Effector memory CD4-positive, alpha-beta T cell (primary cell): ENCODE data around the gene MUS81.
"Not testable (repeated sequence)": the region's sequence is repeated elsewhere in the genome, so short reads cannot be mapped to it uniquely, and the experiment has no call there.

Experiments
- DNase-seq, 3 donors: peaks; one replicate each; pipeline ENCODE4 v3.0.0-alpha.2; 2020
- H3K27ac ChIP-seq: 2 replicates; pipeline ENCODE4 v1.7.0; 2013; ENCODE audit warnings: mild to moderate bottlenecking, low read length, moderate library complexity; ENCODE audit not compliant: insufficient read depth, poor library complexity, severe bottlenecking
- H3K27me3 ChIP-seq: replicated peaks from 2 replicates; pipeline ENCODE4 v1.7.0; 2013; ENCODE audit warnings: mild to moderate bottlenecking, low read length; ENCODE audit not compliant: insufficient read depth, control insufficient read depth, poor library complexity, severe bottlenecking
- H3K36me3 ChIP-seq: 2 replicates; pipeline ENCODE4 v1.7.0; 2013; ENCODE audit warnings: mild to moderate bottlenecking, low read length, moderate library complexity; ENCODE audit not compliant: control insufficient read depth, insufficient read depth
- H3K4me1 ChIP-seq: 2 replicates; pipeline ENCODE4 v1.7.0; 2013; ENCODE audit warnings: low read length, mild to moderate bottlenecking; ENCODE audit not compliant: control insufficient read depth, insufficient read depth, poor library complexity, severe bottlenecking
- H3K4me3 ChIP-seq: 2 replicates; pipeline ENCODE4 v1.7.0; 2013; ENCODE audit warnings: low read length, low read depth, mild to moderate bottlenecking; ENCODE audit not compliant: insufficient read depth, poor library complexity, severe bottlenecking
- H3K9me3 ChIP-seq: 2 replicates; pipeline ENCODE4 v1.7.0; 2013; ENCODE audit warnings: mild to moderate bottlenecking, low read length, moderate library complexity; ENCODE audit not compliant: control insufficient read depth

MUS81 gene

DNA sequence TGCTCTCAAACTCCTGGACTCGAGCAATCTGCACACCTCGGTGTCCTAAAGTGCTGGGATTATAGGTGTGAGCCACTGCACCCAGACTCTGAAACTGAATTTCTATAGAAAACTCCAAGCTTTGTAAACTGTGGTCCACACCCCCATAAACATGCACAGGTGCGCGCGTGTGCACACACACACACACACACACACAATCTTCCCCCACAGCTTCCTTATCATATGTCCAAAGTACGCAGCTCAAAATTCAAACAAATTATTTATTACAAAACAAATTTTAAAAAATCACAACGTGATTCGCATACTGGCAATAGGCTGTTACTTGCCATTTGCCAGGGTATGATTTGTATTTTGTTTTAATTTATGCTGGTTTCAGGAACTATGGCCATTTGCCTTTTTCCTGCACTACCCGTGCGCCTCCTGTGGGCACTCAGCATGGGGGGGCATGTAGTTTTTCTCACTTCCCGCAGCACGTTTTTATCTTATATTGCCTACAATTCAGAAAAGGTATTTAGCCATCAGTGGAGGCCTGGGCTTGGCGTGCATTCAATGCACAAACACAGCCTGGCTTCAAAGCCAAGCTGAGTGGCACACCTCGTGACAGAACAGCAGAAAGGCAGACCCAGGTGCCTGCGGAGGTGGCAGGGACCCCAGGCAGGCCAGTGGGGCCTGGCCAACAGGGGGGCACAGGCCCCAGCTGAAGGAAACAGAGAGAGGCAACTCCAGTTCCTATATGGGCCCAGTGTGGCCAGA lies 37.3 kb upstream of the MUS81 start:
- DNase-seq, result no peak
- Histone ChIP-seq H3K4me3 (no peak overlapping the region), H3K4me1 (peaks cover 3% of the 10 kb centered on the region), H3K27me3 (no peaks in the 10 kb centered on the region), H3K9me3 (no peaks in the 10 kb centered on the region), H3K36me3 (no peaks in the 10 kb centered on the region), H3K27ac (no peak overlapping the region)

DNA sequence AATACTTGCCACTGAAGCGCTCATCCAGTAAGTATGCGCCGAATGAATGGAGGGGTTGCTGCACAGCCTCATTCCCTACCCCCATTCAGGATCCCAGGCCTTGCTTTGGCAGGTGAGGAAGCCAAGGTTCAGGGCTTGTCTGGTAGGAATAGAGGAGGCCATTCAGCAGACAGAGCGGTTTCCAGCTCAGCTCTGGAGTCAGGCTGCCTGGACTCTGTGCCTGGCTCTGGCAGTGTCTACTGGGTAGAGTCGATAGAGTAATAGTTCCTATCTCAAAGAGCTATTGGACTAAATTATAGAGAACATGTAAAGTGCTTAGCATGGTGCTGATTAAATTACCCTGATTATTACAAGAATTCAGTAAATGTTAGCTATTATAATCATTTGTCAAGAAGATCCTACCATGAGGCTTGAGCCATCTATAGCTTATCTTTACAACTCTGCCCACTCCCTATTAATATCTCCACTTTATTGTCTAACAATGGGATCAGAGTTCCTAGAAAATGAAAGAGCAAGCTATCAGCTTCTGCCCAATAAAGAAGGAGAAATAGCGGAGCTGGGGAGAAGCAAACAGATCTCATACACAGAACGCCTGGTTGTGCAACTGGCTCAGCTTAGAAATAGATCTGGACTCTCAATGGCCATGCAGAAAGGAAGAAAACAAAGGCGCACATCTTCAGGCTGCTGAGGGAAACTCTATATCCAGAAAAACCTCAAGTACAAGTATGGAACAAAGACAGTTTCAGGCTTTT lies 33.1 kb upstream of the MUS81 start:
- H3K4me1 ChIP-seq, result no peaks in the 10 kb centered on the region
- H3K27me3 ChIP-seq, result no peaks in the 10 kb centered on the region
- H3K36me3 ChIP-seq, result no peaks in the 10 kb centered on the region
- H3K4me3 ChIP-seq, result no peak overlapping the region
- DNase-seq, result no peak
- no peaks in the 10 kb centered on the region for H3K9me3 ChIP-seq
- no peak overlapping the region for H3K27ac ChIP-seq

DNA sequence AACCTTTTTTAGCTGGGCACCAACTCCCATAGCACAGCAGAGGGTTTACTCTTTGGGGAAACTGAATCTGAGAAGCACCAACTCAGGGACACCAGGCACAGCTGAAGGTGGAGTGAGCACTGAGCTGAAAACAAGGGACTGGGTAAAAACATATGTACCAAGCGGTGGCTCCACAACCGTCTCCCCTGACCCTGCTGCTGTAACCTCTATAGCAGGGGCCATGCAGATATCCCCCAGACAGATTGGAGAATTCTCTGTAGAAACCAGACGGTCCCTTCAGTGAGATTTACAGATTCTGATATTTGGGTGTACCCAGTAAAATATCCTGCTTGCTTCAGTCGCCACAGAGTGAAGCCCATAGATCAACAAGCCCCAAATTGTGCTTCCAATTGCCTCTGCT lies 30.8 kb upstream of the MUS81 start:
- DNase-seq, result no peak
- Histone ChIP-seq H3K4me3 (no peak overlapping the region), H3K4me1 (peaks cover 13% of the 10 kb centered on the region), H3K27ac (no peak overlapping the region), H3K27me3 (no peaks in the 10 kb centered on the region), H3K36me3 (no peaks in the 10 kb centered on the region), H3K9me3 (no peaks in the 10 kb centered on the region)

DNA sequence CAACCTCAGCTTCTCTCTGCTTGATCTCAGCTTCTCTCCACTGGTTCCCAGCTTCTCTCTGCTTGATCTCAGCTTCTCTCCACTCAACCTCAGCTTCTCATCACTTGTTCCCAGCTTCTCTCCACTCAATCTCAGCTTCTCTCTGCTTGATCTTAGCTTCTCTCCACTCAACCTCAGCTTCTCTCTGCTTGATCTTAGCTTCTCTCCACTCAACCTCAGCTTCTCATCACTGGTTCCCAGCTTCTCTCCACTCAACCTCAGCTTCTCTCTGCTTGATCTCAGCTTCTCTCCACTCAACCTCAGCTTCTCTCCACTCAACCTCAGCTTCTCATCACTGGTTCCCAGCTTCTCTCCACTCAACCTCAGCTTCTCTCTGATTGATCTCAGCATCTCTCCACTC lies 28.0 kb upstream of the MUS81 start:
- H3K4me3 ChIP-seq, DNase-seq: not testable (repeated sequence)
- H3K4me1 ChIP-seq, result peaks cover 14% of the 10 kb centered on the region

DNA sequence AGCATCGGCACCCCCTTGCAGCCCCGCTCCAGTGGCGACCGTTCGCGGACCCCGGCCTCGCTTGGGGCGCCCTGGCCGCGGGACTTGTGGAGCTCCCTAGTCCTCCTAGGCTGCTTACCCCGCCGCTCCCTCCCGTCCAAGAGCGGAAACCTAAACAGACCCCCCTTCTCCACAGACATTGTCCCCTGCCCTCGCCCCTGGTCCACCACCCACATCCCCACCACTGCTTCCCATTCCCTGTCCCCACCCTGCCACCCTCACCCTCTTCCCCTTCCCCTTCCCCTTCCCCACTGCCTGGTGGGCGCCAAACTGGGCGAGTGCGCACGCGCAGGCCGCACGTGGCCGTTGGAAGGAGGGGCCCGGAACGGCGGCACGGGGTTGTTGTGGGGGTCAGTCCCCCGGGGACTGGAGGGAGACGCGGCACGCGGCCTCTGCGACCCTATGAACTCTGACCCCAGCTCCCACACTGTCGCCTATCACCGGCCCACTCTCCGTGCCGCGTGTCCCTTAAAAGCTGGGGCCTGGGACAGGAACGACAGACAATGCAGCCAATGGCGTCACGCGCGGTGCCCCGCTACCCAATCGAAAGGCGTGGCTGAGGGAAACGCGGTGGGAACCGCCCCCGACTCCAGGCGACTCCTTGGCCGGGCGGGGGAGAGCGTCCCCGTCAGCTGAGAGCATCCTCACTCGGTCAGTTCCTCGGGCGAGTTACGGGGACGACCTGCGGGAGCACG lies 26.8 kb upstream of the MUS81 start, which contains the start of gene SNX32:
TSS of gene SNX32 (plus strand) at position 667 of the 734 bp plus-strand sequence. CDS start 103 bp downstream, outside the sequence.
- peak; percentile 82 to 90 (median 89) for DNase-seq
- no peaks in the 10 kb centered on the region for H3K36me3 ChIP-seq
- H3K9me3 ChIP-seq, result no peaks in the 10 kb centered on the region
- H3K27ac ChIP-seq, result peak within 1 kb of the TSS; percentile 63
- H3K4me3 ChIP-seq, result peak within 1 kb of the TSS; percentile 61
- H3K4me1 ChIP-seq, result peaks cover 14% of the 10 kb centered on the region
- H3K27me3 ChIP-seq, result no peaks in the 10 kb centered on the region

More for the DNA sequence above, 28.0 kb upstream of the MUS81 start:
- H3K27me3 ChIP-seq, H3K27ac ChIP-seq, H3K36me3 ChIP-seq, H3K9me3 ChIP-seq: not testable (repeated sequence)

DNA sequence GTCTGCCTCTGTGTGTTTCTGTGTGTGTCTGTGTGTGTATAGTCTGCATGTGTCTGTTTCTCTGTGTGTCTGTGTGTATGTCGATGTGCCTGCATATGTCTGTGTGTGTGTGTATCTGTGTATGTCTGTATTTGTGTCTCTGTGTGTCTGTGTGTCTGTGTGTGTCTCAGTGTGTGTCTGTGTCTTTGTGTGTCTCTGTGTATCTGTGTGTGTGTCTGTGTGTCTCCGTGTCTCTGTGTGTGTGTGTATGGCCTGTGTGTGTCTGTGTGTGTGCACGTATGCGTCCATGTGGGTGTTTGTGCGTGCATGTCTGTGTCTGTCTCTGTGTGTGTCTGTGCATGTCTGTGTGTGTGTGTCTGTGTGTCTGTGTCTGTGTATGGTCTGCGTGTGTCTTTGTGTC lies 26.0 kb upstream of the MUS81 start:
- H3K27me3 ChIP-seq, result no peaks in the 10 kb centered on the region
- peaks cover 14% of the 10 kb centered on the region for H3K4me1 ChIP-seq
- no peaks in the 10 kb centered on the region for H3K36me3 ChIP-seq
- H3K9me3 ChIP-seq, result no peaks in the 10 kb centered on the region
- no peak overlapping the region for H3K27ac ChIP-seq
- H3K4me3 ChIP-seq, result peak overlapping the region; percentile 61
- no peak for DNase-seq

DNA sequence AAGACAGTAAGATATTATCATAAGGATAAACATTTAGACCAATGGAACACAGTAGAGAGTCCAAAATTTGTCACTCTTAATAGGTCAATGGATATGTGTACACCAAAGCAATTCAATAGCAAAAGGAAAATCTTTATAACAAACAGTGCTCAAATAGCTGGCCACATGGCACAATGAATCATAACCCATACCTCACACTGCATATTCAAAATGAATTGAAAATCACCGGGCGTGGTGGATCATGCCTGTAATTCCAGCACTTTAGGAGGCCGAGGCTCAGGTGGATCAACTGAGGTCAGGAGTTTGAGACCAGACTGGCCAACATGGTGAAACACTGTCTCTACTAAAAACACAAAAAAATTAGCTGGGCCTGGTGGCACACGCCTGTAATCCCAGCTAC lies 18.1 kb upstream of the MUS81 start:
- Histone ChIP-seq H3K4me3 (no peak overlapping the region), H3K4me1 (no peaks in the 10 kb centered on the region), H3K36me3 (no peaks in the 10 kb centered on the region), H3K9me3 (no peaks in the 10 kb centered on the region), H3K27ac (no peak overlapping the region), H3K27me3 (no peaks in the 10 kb centered on the region)
- DNase-seq, result no peak

DNA sequence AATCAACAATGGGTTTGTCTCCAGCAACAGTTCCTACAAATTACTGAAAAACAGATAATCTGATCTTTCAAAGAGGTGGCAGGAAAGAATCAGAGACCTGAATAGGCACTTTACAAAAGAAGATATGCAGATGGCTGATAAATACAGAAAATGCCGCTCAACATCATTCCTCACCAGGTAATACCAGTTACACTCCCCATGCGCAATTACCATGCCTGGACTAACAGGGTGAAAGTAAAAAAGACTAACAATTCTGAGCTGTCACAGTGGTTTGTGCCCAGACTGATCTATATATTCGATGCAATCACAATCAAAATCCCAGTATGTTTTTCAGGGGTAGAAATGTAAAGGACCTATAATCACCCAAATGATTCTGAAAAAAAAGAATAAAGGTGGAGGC lies 16.4 kb upstream of the MUS81 start:
- no peaks in the 10 kb centered on the region for H3K36me3 ChIP-seq
- no peaks in the 10 kb centered on the region for H3K27me3 ChIP-seq
- H3K4me3 ChIP-seq, result no peak overlapping the region
- no peak for DNase-seq
- H3K4me1 ChIP-seq, result no peaks in the 10 kb centered on the region
- H3K9me3 ChIP-seq, result no peaks in the 10 kb centered on the region
- no peak overlapping the region for H3K27ac ChIP-seq

DNA sequence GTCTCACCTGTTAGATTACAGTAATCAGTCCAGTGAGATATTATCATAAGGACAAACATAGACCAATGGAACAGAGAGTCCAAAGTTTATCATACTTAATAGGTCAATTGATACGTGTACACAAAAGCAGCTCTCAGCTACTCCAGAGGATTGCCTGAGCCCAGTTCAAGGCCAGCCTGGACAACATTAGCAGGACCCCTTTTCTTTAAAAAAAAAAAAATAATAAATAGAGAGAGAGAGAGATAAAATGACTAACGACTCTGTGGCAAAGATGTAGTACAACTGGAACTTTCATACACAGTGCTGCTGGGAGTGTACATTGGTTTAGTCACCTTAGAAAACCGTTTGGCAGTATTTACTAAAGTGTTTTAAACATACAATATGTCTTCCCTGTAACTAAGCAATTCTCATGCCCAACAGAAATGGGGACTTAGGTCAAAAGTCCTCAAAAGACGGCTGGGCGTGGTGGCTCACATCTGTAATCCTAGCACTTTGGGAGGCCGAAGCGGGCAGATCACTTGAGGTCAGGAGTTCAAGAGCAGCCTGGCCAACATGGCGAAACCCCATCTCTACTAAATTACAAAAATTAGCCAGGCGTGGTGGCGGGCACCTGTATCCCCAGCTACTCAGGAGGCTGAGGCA lies 15.9 kb upstream of the MUS81 start:
- Histone ChIP-seq H3K4me3 (no peak overlapping the region), H3K9me3 (no peaks in the 10 kb centered on the region), H3K4me1 (no peaks in the 10 kb centered on the region), H3K36me3 (no peaks in the 10 kb centered on the region), H3K27me3 (no peaks in the 10 kb centered on the region), H3K27ac (no peak overlapping the region)
- no peak for DNase-seq
